GM12878 (cell line): ENCODE data around the gene SNAPC4. TPM values are rescaled to one million over a fixed set of nuclear protein-coding genes. Genes with fewer than 3 reads are reported as not detected.

ENCODE experiments used
- ATAC-seq: fragments of 200-7000 bp; cut with Tn5 transposase; 3 replicates; pipeline ENCODE4 v1.9.1; 2020; ENCODE audit warnings: mild to moderate bottlenecking, moderate library complexity
- BruUV-seq: library from RNA; stranded (reverse); fragments of 400-500 nt; replicated peaks from 2 replicates; lab custom pipeline; 2021; lab: Mats Ljungman, UMichigan
- CTCF ChIA-PET: fragments of 300-600 bp; sonication (Branson Sonifier 250); formaldehyde crosslinking; extraction: SDS; loops from one replicate; lab custom pipeline; 2021; ENCODE audit warnings: inconsistent platforms; lab: Yijun Ruan, JAX
- POLR2A ChIA-PET: fragments of 350-600 bp; formaldehyde crosslinking; extraction: SDS; loops from one replicate; lab custom pipeline; 2021; ENCODE audit warnings: inconsistent platforms; lab: Charles Lee
- RAD21 ChIA-PET: fragments of 300-600 bp; sonication (Branson Sonifier 250); formaldehyde crosslinking; loops from one replicate; lab custom pipeline; 2023; ENCODE audit warnings: antibody characterized with exemption; ENCODE audit not compliant: unreplicated experiment; lab: Charles Lee
- SMC1A ChIA-PET: fragments of 300-600 bp; sonication (Branson Sonifier 250); formaldehyde crosslinking; loops from one replicate; lab custom pipeline; 2023; ENCODE audit not compliant: unreplicated experiment, uncharacterized antibody; lab: Charles Lee
- DNase-seq: peaks from one replicate; pipeline ENCODE4 v3.0.0-alpha.2; 2011; ENCODE audit warnings: low read depth, low spot score
- FAIRE-seq: peaks from 3 replicates; lab custom pipeline; 2011; peaks lifted over from hg19 to GRCh38; lab: Jason Lieb, UNC
- H2AFZ ChIP-seq: 2 replicates; pipeline ENCODE4 v1.6.0; 2011; ENCODE audit warnings: low read depth, low read length, control low read depth; ENCODE audit not compliant: control insufficient read depth
- H3K27ac ChIP-seq: 2 replicates; pipeline ENCODE4 v1.5.1; 2011; ENCODE audit warnings: control low read depth; ENCODE audit not compliant: control insufficient read depth, insufficient read depth
- H3K27me3 ChIP-seq, 2 experiments: replicated peaks in 1 of 2; 2 replicates each; pipeline versions ENCODE4 v1.6.0 to v1.6.1; 2011; ENCODE audit warnings: low read length in 1 of 2; ENCODE audit not compliant: control insufficient read depth in 2 of 2, insufficient read depth in 2 of 2
- H3K36me3 ChIP-seq, 2 experiments: 2 replicates each; pipeline ENCODE4 v1.5.1; 2011; ENCODE audit warnings: low read length in 1 of 2; ENCODE audit not compliant: control insufficient read depth in 2 of 2, insufficient read depth in 2 of 2
- H3K4me1 ChIP-seq: 2 replicates; pipeline ENCODE4 v1.6.1; 2011; ENCODE audit warnings: mild to moderate bottlenecking, low read length, moderate library complexity, mixed read lengths; ENCODE audit not compliant: control insufficient read depth, insufficient read depth
- H3K4me2 ChIP-seq: 2 replicates; pipeline ENCODE4 v1.6.0; 2011; ENCODE audit warnings: control low read depth; ENCODE audit not compliant: control insufficient read depth, insufficient read depth
- H3K4me3 ChIP-seq: fragments of 200-600 bp; sonication (generic); 2 replicates; pipeline ENCODE4 v1.5.1; 2016
- H3K79me2 ChIP-seq: 2 replicates; pipeline ENCODE4 v1.6.0; 2011; ENCODE audit warnings: low read length; ENCODE audit not compliant: control insufficient read depth, insufficient read depth
- H3K9ac ChIP-seq: 2 replicates; pipeline ENCODE4 v1.8.0; 2011; ENCODE audit warnings: low read length, control low read depth, mixed read lengths; ENCODE audit not compliant: control insufficient read depth, insufficient read depth
- H3K9me3 ChIP-seq: replicated peaks from 3 replicates; pipeline ENCODE4 v1.5.1; 2011; ENCODE audit warnings: mild to moderate bottlenecking, low read length; ENCODE audit not compliant: control insufficient read depth, insufficient read depth
- H4K20me1 ChIP-seq: 2 replicates; pipeline ENCODE4 v1.6.0; 2011; ENCODE audit not compliant: control insufficient read depth, insufficient read depth
- CBFB ChIP-seq: IDR thresholded peaks from 2 replicates; pipeline ENCODE4 v1.6.1; 2016; ENCODE audit warnings: antibody characterized with exemption, low read depth
- CEBPB ChIP-seq, 2 experiments: fragments of 150-350 bp in 1 of 2; IDR thresholded peaks; 2 replicates each; pipeline ENCODE4 v1.6.1; 2012 to 2014; ENCODE audit warnings: low read depth in 2 of 2, low read length in 2 of 2, borderline replicate concordance in 1 of 2, inconsistent platforms in 1 of 2
- CREM ChIP-seq: IDR thresholded peaks from 2 replicates; pipeline ENCODE4 v1.6.1; 2014; ENCODE audit warnings: antibody characterized with exemption, low read depth
- EZH2 ChIP-seq: IDR thresholded peaks from 2 replicates; pipeline ENCODE4 v1.6.1; 2012; ENCODE audit warnings: low read depth, mild to moderate bottlenecking, control low read depth, inconsistent platforms, low read length, borderline replicate concordance; ENCODE audit not compliant: control insufficient read depth
- JUND ChIP-seq: IDR thresholded peaks from 2 replicates; pipeline ENCODE4 v1.6.1; 2012; ENCODE audit warnings: low read depth, mild to moderate bottlenecking, low read length, improper control_type of control experiment, moderate library complexity
- KDM1A ChIP-seq: fragments of 200-600 bp; sonication (generic); IDR thresholded peaks from 2 replicates; pipeline ENCODE4 v1.6.1; 2016; ENCODE audit warnings: borderline replicate concordance
- MYC ChIP-seq: IDR thresholded peaks from 2 replicates; pipeline ENCODE4 v1.6.1; 2011; ENCODE audit warnings: mild to moderate bottlenecking, low read length, moderate library complexity, inconsistent platforms; ENCODE audit not compliant: insufficient read depth, insufficient replicate concordance, insufficient read length, severe bottlenecking
- NFYA ChIP-seq: IDR thresholded peaks from 2 replicates; pipeline ENCODE4 v1.6.1; 2011; ENCODE audit warnings: low read depth, mild to moderate bottlenecking, low read length, improper control_type of control experiment, borderline replicate concordance
- NR2C1 ChIP-seq: fragments of 450-650 bp; IDR thresholded peaks from 2 replicates; pipeline ENCODE4 v1.6.1; 2017; ENCODE audit warnings: antibody characterized with exemption, mild to moderate bottlenecking, moderate library complexity
- NR2C2 ChIP-seq: IDR thresholded peaks from 2 replicates; pipeline ENCODE4 v1.6.1; 2011; ENCODE audit warnings: borderline replicate concordance, low read depth; ENCODE audit not compliant: control insufficient read depth, insufficient read length
- RUNX3 ChIP-seq: IDR thresholded peaks from 2 replicates; pipeline ENCODE4 v1.6.1; 2012; ENCODE audit warnings: low read length, inconsistent platforms
- WRNIP1 ChIP-seq: IDR thresholded peaks from 2 replicates; pipeline ENCODE4 v1.6.1; 2011; ENCODE audit warnings: low read depth, low read length, improper control_type of control experiment, borderline replicate concordance
- YBX1 ChIP-seq: fragments of 450-650 bp; IDR thresholded peaks from 2 replicates; pipeline ENCODE4 v1.6.1; 2016; ENCODE audit warnings: antibody characterized with exemption
- ZBTB11 ChIP-seq: fragments of 450-650 bp; formaldehyde crosslinking; IDR thresholded peaks from 2 replicates; pipeline ENCODE4 v1.5.0; 2022; ENCODE audit warnings: mild to moderate bottlenecking, missing genetic modification characterization
- WGBS: methylation state at CpG from one replicate; pipeline ENCODE4 v1.1.6; 2016; ENCODE audit warnings: low lambda C conversion rate; ENCODE audit not compliant: insufficient replicate concordance, insufficient coverage; ENCODE audit errors: missing lambda C conversion rate; 5-methylcytosine and 5-hydroxymethylcytosine counted together
- in situ Hi-C: fragments of 300-500 bp; cut with MboI; formaldehyde crosslinking; loops from 9 replicates; pipeline ENCODE4 v1.14.3; 2018; ENCODE audit warnings: mixed read lengths
- intact Hi-C: fragments of 100-400 bp; cut with micrococcal nuclease; formaldehyde crosslinking; loops from one replicate; pipeline ENCODE4 v1.14.2; 2022; ENCODE audit not compliant: unreplicated experiment
- polyA plus RNA-seq, 11 experiments: library from polyadenylated mRNA; depleted of rRNA in 4 of 11; unstranded in 6 of 11; stranded (reverse) in 5 of 11; fragments of >200 nt; fragmentation: Nextera tagmentation in 4 of 11; fragmentation: Illumina TruSeq in 1 of 11; extraction: Ambion mirVana in 4 of 11; extraction: Trizol in 1 of 11; gene quantifications; 1 replicate in 1 of 11; 2 replicates in 10 of 11; pipeline versions ENCODE4 v1.2.1 to v1.2.3, GENCODE V29; 2011 to 2016; ENCODE audit warnings: inconsistent platforms in 2 of 11, missing spikeins in 2 of 11, low read depth in 1 of 11
- total RNA-seq, 4 experiments: library from RNA; depleted of rRNA in 3 of 4; stranded (reverse); fragments of >200 nt in 3 of 4; fragmentation: Illumina TruSeq in 1 of 4; extraction: Trizol in 1 of 4; gene quantifications; 2 replicates each; pipeline versions ENCODE4 v1.2.1 to v1.2.3, GENCODE V29; 2013 to 2021

SNAPC4 gene
- total and polyA plus RNA-seq, 10 of the 15 experiments (the other 5 are each of a cell fraction or from before 2014, with no cell fraction given): 0.42 to 19.8 (median 7.0) TPM

- no peaks in the 10 kb centered on the region for H3K79me2 ChIP-seq
- no peaks in the 10 kb centered on the region for H4K20me1 ChIP-seq
- no peak overlapping the region for H3K4me3 ChIP-seq
- no peak overlapping the region for H2AFZ ChIP-seq
- ATAC-seq (no peak), FAIRE-seq (no peak), DNase-seq (no peak)
- H3K27me3 ChIP-seq: no peaks in the 10 kb centered on the region
- WGBS: 24% methylated on average over 22 of the region's 22 CpGs
- no peaks in the 10 kb centered on the region for H3K9me3 ChIP-seq
- ChIA-PET CTCF (no interaction called here), SMC1A (no interaction called here), RAD21 (no interaction called here), POLR2A (no interaction called here)
- no peaks in the 10 kb centered on the region for H3K36me3 ChIP-seq
- no peaks in the 10 kb centered on the region for H3K4me1 ChIP-seq
- H3K9ac ChIP-seq: no peak overlapping the region
- BruUV-seq: no TSS peak
- intact Hi-C loops (no loop called here), in situ Hi-C loops (no loop called here)
- H3K4me2 ChIP-seq: no peak overlapping the region
- H3K27ac ChIP-seq: no peak overlapping the region
- no peak for TF ChIP-seq CREM
- no peak for TF ChIP-seq WRNIP1
- TF ChIP-seq CEBPB (IDR thresholded peaks at IDR 0.05; ENCODE audit: borderline replicate concordance in 1 of 2, low read depth in 2 of 2, low read length in 2 of 2): no peak
- no peak for TF ChIP-seq NFYA
- no peak for TF ChIP-seq MYC
- no peak for TF ChIP-seq NR2C1
- no peak for TF ChIP-seq JUND
- TF ChIP-seq RUNX3: no peak
- no peak for TF ChIP-seq KDM1A
- TF ChIP-seq EZH2: no peak
- TF ChIP-seq ZBTB11: no peak
- no peak for TF ChIP-seq YBX1
- TF ChIP-seq NR2C2: no peak
- no peak for TF ChIP-seq CBFB
Measured at GRCh38 chr9:136357202-136357725, 42.7 kb downstream of the SNAPC4 start.
